GM23338 (cell line): ENCODE results near the gene KRT81.

Source experiments
- CREB1 ChIP-seq: fragments of 250-450 bp; sonication (Bioruptor Pico); IDR thresholded peaks from 2 replicates; pipeline ENCODE4 v1.5.0; 2020; ENCODE audit warnings: low read depth, mild to moderate bottlenecking, moderate library complexity
- CTCF ChIP-seq, 2 experiments: fragments of 200-600 bp in 1 of 2; sonication (generic) in 1 of 2; conservative IDR thresholded peaks; 2 replicates each; pipeline versions ENCODE4 v1.5.1 to v1.6.1; 2016 to 2017; ENCODE audit warnings: antibody characterized with exemption in 2 of 2, low read depth in 2 of 2, mild to moderate bottlenecking in 2 of 2, moderate library complexity in 1 of 2
- EZH2 ChIP-seq: fragments of 200-600 bp; sonication (generic); IDR thresholded peaks from one replicate; pipeline ENCODE4 v1.8.0; 2017; ENCODE audit warnings: antibody characterized with exemption, mild to moderate bottlenecking, low read depth; ENCODE audit not compliant: unreplicated experiment

- TF ChIP-seq CTCF (conservative IDR thresholded peaks at IDR 0.05; ENCODE audit: low read depth in 2 of 2) (no peak), CREB1 (CRISPR knock-in tag) (no peak), EZH2 (no peak)
Measured at GRCh38 chr12:52284562-52285171, 6.7 kb downstream of the KRT81 start.
